HEK293 (cell line): ENCODE measurements around the gene SLC30A3.

ENCODE experiments used
- CTCF ChIA-PET: fragments of 350-600 bp; formaldehyde crosslinking; extraction: SDS; loops from one replicate; lab custom pipeline; 2021; ENCODE audit warnings: antibody characterized with exemption; lab: Yijun Ruan, JAX
- POLR2A ChIA-PET: fragments of 300-600 bp; formaldehyde crosslinking; extraction: SDS; loops from one replicate; lab custom pipeline; 2020; ENCODE audit warnings: antibody characterized with exemption, inconsistent platforms; lab: Yijun Ruan, JAX
- H3K27ac ChIP-seq: fragments of 200-500 bp; sonication (Bioruptor generic); 2 replicates; pipeline ENCODE4 v1.5.1; 2014; ENCODE audit warnings: low read depth, low read length, control low read depth, inconsistent platforms; ENCODE audit errors: extremely low read depth
- H3K36me3 ChIP-seq, 2 experiments: fragments of 200-500 bp in 1 of 2; sonication (Bioruptor generic) in 1 of 2; 1 replicate in 1 of 2; 2 replicates in 1 of 2; pipeline ENCODE4 v1.5.1; 2014 to 2017; ENCODE audit warnings: inconsistent platforms in 2 of 2, low read length in 2 of 2; ENCODE audit not compliant: control insufficient read depth in 2 of 2, insufficient read depth in 1 of 2
- H3K4me1 ChIP-seq: fragments of 200-500 bp; sonication (Bioruptor generic); 2 replicates; pipeline ENCODE4 v1.5.1; 2014; ENCODE audit warnings: mild to moderate bottlenecking, low read length, inconsistent platforms; ENCODE audit not compliant: control insufficient read depth, insufficient read depth
- H3K4me3 ChIP-seq: 2 replicates; pipeline ENCODE4 v1.5.1; 2011; ENCODE audit warnings: low read depth, mild to moderate bottlenecking, control low read depth, low read length, moderate library complexity
- H3K9me3 ChIP-seq: fragments of 200-500 bp; sonication (Bioruptor generic); 2 replicates; pipeline ENCODE4 v1.5.1; 2014; ENCODE audit warnings: low read depth, low read length, inconsistent platforms; ENCODE audit not compliant: control insufficient read depth, insufficient read depth
- MYNN ChIP-seq: fragments of 450-650 bp; formaldehyde crosslinking; IDR thresholded peaks from 2 replicates; pipeline ENCODE4 v1.5.1; 2016; ENCODE audit warnings: missing biosample characterization, missing genetic modification characterization, borderline replicate concordance
- REPIN1 ChIP-seq: fragments of 450-650 bp; formaldehyde crosslinking; IDR thresholded peaks from 2 replicates; pipeline ENCODE4 v1.5.1; 2017; ENCODE audit warnings: missing biosample characterization, missing genetic modification characterization, low read depth
- SP2 ChIP-seq: fragments of 450-650 bp; formaldehyde crosslinking; IDR thresholded peaks from 2 replicates; pipeline ENCODE4 v1.5.1; 2016; ENCODE audit warnings: missing biosample characterization, missing genetic modification characterization
- ZBTB1 ChIP-seq: fragments of 450-650 bp; formaldehyde crosslinking; IDR thresholded peaks from 2 replicates; pipeline ENCODE4 v1.5.1; 2016; ENCODE audit warnings: missing biosample characterization, missing genetic modification characterization
- ZNF223 ChIP-seq: fragments of 450-650 bp; formaldehyde crosslinking; IDR thresholded peaks from 2 replicates; pipeline ENCODE4 v1.5.1; 2016; ENCODE audit warnings: missing biosample characterization, missing genetic modification characterization
- ZNF23 ChIP-seq: fragments of 450-650 bp; formaldehyde crosslinking; IDR thresholded peaks from 2 replicates; pipeline ENCODE4 v1.5.1; 2016; ENCODE audit warnings: missing biosample characterization, missing genetic modification characterization, borderline replicate concordance
- ZNF266 ChIP-seq: fragments of 450-650 bp; formaldehyde crosslinking; IDR thresholded peaks from 2 replicates; pipeline ENCODE4 v1.5.1; 2016; ENCODE audit warnings: missing biosample characterization, missing genetic modification characterization, low read depth
- ZNF324 ChIP-seq: fragments of 450-650 bp; formaldehyde crosslinking; IDR thresholded peaks from 2 replicates; pipeline ENCODE4 v1.5.1; 2016; ENCODE audit warnings: missing biosample characterization, missing genetic modification characterization
- ZNF521 ChIP-seq: fragments of 450-650 bp; formaldehyde crosslinking; IDR thresholded peaks from 2 replicates; pipeline ENCODE4 v1.5.1; 2017; ENCODE audit warnings: missing biosample characterization, mild to moderate bottlenecking, missing genetic modification characterization
- ZNF529 ChIP-seq: fragments of 450-650 bp; formaldehyde crosslinking; IDR thresholded peaks from 2 replicates; pipeline ENCODE4 v1.5.1; 2017; ENCODE audit warnings: missing genetic modification characterization, missing biosample characterization; ENCODE audit not compliant: insufficient replicate concordance
- ZNF670 ChIP-seq: fragments of 450-650 bp; formaldehyde crosslinking; IDR thresholded peaks from 2 replicates; pipeline ENCODE4 v1.5.1; 2016; ENCODE audit warnings: missing biosample characterization, missing genetic modification characterization, low read depth
- TF ChIP-seq, protein P1 (sequence below): fragments of 450-650 bp; IDR thresholded peaks from 2 replicates; pipeline ENCODE4 v1.5.1; 2018; ENCODE audit warnings: missing biosample characterization, mild to moderate bottlenecking, missing genetic modification characterization
- TF ChIP-seq, protein P2 (sequence below): fragments of 450-650 bp; formaldehyde crosslinking; IDR thresholded peaks from 2 replicates; pipeline ENCODE4 v1.5.1; 2016; ENCODE audit warnings: missing biosample characterization, missing genetic modification characterization
- TF ChIP-seq, protein P3 (sequence below): fragments of 450-650 bp; formaldehyde crosslinking; IDR thresholded peaks from 2 replicates; pipeline ENCODE4 v1.5.1; 2016; ENCODE audit warnings: missing biosample characterization, missing genetic modification characterization
- TF ChIP-seq, protein P4 (sequence below): fragments of 450-650 bp; formaldehyde crosslinking; IDR thresholded peaks from 2 replicates; pipeline ENCODE4 v1.5.1; 2016; ENCODE audit warnings: missing biosample characterization, missing genetic modification characterization

The SLC30A3 gene

DNA sequence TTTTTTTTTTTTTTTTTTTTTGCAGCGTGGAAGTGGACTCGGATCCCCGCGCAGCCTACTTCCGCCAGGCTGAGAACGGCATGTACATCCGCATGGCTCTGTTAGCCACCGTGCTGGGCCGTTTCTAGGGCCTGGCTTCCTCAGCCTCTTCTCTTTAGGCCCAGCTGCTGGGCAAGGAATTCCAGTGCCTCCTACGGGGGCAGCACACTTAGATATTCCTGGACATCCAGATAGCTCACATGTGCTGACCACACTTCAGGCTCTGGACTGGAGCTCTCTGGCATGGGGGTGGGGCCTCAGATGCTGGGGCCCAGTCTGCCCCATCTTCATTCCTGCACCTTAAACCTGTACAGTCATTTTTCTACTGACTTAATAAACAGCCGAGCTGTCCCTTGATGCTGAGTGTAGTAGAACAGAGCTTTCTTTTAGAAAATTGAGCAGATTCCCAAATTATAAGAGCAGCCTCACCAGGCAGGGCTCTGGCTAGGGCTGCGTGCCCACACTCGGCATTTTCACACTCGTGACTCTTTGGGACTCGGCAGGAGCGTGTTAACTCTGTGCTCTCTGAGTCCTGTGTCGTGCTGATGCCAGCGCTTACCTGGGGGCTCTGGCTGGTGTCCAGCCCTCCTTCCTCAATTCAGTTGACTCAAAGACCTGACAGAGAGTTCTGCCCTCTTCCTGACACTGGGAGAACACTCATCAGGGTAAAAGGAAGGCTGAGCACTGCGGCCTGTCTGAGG, 19.3 kb downstream of the SLC30A3 start (continued):
- TF ChIP-seq, protein P1, sequence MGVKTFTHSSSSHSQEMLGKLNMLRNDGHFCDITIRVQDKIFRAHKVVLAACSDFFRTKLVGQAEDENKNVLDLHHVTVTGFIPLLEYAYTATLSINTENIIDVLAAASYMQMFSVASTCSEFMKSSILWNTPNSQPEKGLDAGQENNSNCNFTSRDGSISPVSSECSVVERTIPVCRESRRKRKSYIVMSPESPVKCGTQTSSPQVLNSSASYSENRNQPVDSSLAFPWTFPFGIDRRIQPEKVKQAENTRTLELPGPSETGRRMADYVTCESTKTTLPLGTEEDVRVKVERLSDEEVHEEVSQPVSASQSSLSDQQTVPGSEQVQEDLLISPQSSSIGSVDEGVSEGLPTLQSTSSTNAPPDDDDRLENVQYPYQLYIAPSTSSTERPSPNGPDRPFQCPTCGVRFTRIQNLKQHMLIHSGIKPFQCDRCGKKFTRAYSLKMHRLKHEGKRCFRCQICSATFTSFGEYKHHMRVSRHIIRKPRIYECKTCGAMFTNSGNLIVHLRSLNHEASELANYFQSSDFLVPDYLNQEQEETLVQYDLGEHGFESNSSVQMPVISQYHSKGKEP (tag by site-specific recombination) = no peak
- TF ChIP-seq, all 188 proteins: peak for 0

DNA sequence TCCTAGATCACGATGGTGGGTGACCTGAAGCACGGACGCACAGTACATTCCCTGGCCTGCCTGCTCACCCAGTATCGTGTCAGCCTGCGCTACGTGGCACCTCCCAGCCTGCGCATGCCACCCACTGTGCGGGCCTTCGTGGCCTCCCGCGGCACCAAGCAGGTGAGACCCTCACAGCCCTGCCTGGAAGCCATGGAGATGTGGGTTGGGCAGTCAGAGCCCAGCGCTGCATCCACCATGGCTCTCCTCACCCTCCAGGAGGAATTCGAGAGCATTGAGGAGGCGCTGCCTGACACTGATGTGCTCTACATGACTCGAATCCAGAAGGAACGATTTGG, 20.3 kb downstream of the SLC30A3 start:
- Histone ChIP-seq H3K4me3 (no peak overlapping the region), H3K36me3 (peaks cover 5 to 75% of the 10 kb centered on the region in 2 experiments; a peak in 2 of 3 replicates), H3K27ac (no peak overlapping the region), H3K9me3 (no peaks in the 10 kb centered on the region), H3K4me1 (no peaks in the 10 kb centered on the region)
- POLR2A ChIA-PET = no interaction called here
- TF ChIP-seq, protein P2, sequence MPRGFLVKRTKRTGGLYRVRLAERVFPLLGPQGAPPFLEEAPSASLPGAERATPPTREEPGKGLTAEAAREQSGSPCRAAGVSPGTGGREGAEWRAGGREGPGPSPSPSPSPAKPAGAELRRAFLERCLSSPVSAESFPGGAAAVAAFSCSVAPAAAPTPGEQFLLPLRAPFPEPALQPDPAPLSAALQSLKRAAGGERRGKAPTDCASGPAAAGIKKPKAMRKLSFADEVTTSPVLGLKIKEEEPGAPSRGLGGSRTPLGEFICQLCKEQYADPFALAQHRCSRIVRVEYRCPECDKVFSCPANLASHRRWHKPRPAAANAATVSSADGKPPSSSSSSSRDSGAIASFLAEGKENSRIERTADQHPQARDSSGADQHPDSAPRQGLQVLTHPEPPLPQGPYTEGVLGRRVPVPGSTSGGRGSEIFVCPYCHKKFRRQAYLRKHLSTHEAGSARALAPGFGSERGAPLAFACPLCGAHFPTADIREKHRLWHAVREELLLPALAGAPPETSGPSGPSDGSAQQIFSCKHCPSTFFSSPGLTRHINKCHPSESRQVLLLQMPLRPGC (tag by site-specific recombination) = no peak
- no peak for TF ChIP-seq ZNF529
- CTCF ChIA-PET = no interaction called here

DNA sequence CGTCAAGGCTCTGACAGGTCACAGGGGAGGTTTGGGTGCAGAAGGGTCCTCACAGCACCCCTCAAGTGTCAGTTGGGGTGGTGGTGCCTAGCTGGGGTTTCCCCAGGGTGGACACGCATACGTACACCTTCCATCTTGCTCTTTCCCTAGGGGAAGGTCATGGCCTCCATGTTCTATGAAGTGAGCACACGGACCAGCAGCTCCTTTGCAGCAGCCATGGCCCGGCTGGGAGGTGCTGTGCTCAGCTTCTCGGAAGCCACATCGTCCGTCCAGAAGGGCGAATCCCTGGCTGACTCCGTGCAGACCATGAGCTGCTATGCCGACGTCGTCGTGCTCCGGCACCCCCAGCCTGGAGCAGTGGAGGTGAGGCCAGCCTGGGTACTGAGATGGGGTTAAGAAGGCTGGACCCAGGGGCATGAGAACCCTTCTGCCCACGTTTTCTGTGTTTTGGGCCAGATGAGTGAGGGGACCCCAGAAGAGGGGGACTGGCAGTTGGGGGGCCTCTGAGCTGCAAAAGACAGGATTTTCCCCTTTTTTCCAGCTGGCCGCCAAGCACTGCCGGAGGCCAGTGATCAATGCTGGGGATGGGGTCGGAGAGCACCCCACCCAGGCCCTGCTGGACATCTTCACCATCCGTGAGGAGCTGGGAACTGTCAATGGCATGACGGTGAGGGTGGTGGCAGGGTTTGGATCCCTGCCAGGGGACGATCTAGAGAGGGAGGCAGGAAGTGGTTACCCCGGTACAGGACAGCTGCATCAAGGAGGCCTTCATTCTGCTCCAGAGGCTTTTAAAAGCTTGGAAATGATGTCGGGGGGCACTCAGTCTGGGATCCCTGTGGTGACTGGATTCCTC, 20.9 kb downstream of the SLC30A3 start:
- Histone ChIP-seq H3K27ac (no peak overlapping the region), H3K9me3 (no peaks in the 10 kb centered on the region), H3K36me3 (peaks cover 7 to 81% of the 10 kb centered on the region in 2 experiments; a peak in 2 of 3 replicates), H3K4me1 (no peaks in the 10 kb centered on the region), H3K4me3 (no peak overlapping the region)
- TF ChIP-seq ZNF324 (tag by site-specific recombination) = no peak
- TF ChIP-seq ZNF670 (tag by site-specific recombination) = no peak
- TF ChIP-seq ZNF23 (tag by site-specific recombination) = no peak
- TF ChIP-seq ZNF521 (tag by site-specific recombination) = no peak
- no peak for TF ChIP-seq MYNN (tag by site-specific recombination)
- no peak for TF ChIP-seq REPIN1 (tag by site-specific recombination)
- no peak for TF ChIP-seq ZBTB1
- TF ChIP-seq SP2 (tag by site-specific recombination) = no peak
- TF ChIP-seq, protein P3, sequence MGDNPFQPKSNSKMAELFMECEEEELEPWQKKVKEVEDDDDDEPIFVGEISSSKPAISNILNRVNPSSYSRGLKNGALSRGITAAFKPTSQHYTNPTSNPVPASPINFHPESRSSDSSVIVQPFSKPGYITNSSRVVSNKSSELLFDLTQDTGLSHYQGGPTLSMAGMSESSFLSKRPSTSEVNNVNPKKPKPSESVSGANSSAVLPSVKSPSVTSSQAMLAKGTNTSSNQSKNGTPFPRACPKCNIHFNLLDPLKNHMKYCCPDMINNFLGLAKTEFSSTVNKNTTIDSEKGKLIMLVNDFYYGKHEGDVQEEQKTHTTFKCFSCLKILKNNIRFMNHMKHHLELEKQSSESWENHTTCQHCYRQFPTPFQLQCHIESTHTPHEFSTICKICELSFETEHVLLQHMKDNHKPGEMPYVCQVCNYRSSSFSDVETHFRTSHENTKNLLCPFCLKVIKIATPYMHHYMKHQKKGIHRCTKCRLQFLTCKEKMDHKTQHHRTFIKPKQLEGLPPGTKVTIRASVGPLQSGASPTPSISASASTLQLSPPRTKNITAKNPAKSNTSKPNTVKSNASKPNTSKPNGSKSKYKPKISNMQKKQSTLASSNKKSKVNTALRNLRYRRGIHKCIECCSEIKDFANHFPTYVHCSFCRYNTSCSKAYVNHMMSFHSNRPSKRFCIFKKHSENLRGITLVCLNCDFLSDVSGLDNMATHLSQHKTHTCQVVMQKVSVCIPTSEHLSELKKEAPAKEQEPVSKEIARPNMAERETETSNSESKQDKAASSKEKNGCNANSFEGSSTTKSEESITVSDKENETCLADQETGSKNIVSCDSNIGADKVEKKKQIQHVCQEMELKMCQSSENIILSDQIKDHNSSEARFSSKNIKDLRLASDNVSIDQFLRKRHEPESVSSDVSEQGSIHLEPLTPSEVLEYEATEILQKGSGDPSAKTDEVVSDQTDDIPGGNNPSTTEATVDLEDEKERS (tag by site-specific recombination) = no peak
- TF ChIP-seq, protein P4, sequence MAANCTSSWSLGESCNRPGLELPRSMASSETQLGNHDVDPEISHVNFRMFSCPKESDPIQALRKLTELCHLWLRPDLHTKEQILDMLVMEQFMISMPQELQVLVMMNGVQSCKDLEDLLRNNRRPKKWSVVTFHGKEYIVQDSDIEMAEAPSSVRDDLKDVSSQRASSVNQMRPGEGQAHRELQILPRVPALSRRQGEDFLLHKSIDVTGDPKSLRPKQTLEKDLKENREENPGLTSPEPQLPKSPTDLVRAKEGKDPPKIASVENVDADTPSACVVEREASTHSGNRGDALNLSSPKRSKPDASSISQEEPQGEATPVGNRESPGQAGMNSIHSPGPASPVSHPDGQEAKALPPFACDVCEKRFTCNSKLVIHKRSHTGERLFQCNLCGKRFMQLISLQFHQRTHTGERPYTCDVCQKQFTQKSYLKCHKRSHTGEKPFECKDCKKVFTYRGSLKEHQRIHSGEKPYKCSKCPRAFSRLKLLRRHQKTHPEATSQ (tag by site-specific recombination) = no peak
- TF ChIP-seq ZNF266 = no peak
- no peak for TF ChIP-seq ZNF223 (tag by site-specific recombination)
- ChIA-PET POLR2A (no interaction called here), CTCF (interaction anchor here (0.8 kb wide), 1 partner anchor 61 kb away, joined by 3 read pairs; no protein-coding TSS in a partner anchor)
